Heart right ventricle (tissue), 16 donors: ENCODE results near the gene MINAR1. TPM values are rescaled to one million over a fixed set of nuclear protein-coding genes. Genes with fewer than 3 reads are reported as not detected.

Source experiments
- ATAC-seq, 8 donors: fragments of 200-7000 bp; cut with Tn5 transposase; one replicate each; pipeline ENCODE4 v1.9.1; 2020; ENCODE audit warnings: mild to moderate bottlenecking in 8 of 8, moderate library complexity in 8 of 8, moderate number of reproducible peaks in 1 of 8
- DNase-seq, 2 donors: peaks; one replicate each; pipeline ENCODE4 v3.0.0-alpha.2; 2020
- H3K27ac ChIP-seq, 10 donors: fragments of 200-600 bp; sonication (generic) in 2 of 10; one replicate each; pipeline versions ENCODE4 v1.5.0 to v1.8.0; 2020 to 2022; ENCODE audit warnings: mild to moderate bottlenecking in 3 of 10
- H3K27me3 ChIP-seq, 7 donors: fragments of 200-600 bp; one replicate each; pipeline ENCODE4 v1.8.0; 2021 to 2022; ENCODE audit warnings: mild to moderate bottlenecking in 2 of 7
- H3K36me3 ChIP-seq, 9 donors: fragments of 200-600 bp; sonication (generic) in 1 of 9; one replicate each; pipeline versions ENCODE4 v1.5.0 to v1.8.0; 2020 to 2022; ENCODE audit warnings: mild to moderate bottlenecking in 2 of 9
- H3K4me1 ChIP-seq, 9 donors: fragments of 200-600 bp; sonication (generic) in 1 of 9; one replicate each; pipeline versions ENCODE4 v1.5.0 to v1.8.0; 2020 to 2022; ENCODE audit warnings: mild to moderate bottlenecking in 4 of 9
- H3K4me3 ChIP-seq, 10 donors: fragments of 200-600 bp; sonication (generic) in 2 of 10; one replicate each; pipeline versions ENCODE4 v1.5.0 to v1.8.0; 2020 to 2022; ENCODE audit warnings: mild to moderate bottlenecking in 7 of 10, moderate library complexity in 2 of 10
- H3K9me3 ChIP-seq, 11 donors: fragments of 200-600 bp in 10 of 11; sonication (generic) in 2 of 11; one replicate each; pipeline versions ENCODE4 v1.5.0 to v1.8.0; 2013 to 2022; ENCODE audit warnings: mild to moderate bottlenecking in 2 of 11, control low read depth in 1 of 11, moderate library complexity in 1 of 11
- CTCF ChIP-seq, 9 donors: fragments of 200-600 bp; sonication (generic) in 2 of 9; IDR thresholded peaks; one replicate each; pipeline versions ENCODE4 v1.5.0 to v1.8.0; 2021 to 2022; ENCODE audit warnings: antibody characterized with exemption in 9 of 9, mild to moderate bottlenecking in 5 of 9, moderate library complexity in 1 of 9
- WGBS, 2 donors: extraction: QIAGEN DNeasy Blood & Tissue Kit; methylation state at CpG; one replicate each; pipeline ENCODE4 v1.1.7; 2013; ENCODE audit warnings: inconsistent platforms in 1 of 2; 5-methylcytosine and 5-hydroxymethylcytosine counted together
- intact Hi-C, 10 donors: fragments of 100-400 bp; cut with DNase I; formaldehyde crosslinking; loops; one replicate each; pipeline versions ENCODE4 v1.11.1 to v1.14.2; 2022
- polyA plus RNA-seq, 2 donors: library from polyadenylated mRNA; stranded (reverse); fragments of 200-250 nt; gene quantifications; one replicate each; pipeline ENCODE4 v1.2.3, GENCODE V29; 2013
- total RNA-seq, 10 donors: library from RNA; stranded (reverse); fragmentation: NEBNext Ultra II Directional in 3 of 10; extraction: Animal tissue kit (Norgen Biotek cat#: 25700) in 3 of 10; gene quantifications; one replicate each; pipeline versions ENCODE4 v1.2.1 to v1.2.4, GENCODE V29; 2021 to 2023
- donor health status: Arrhythmogenic right ventricular cardiomyopathy.
- donor health status: ischemic (EF 13 %, LVEDD 7.1; RV severe dilation, severe dysfunction).
- donor health status: healthy with polysubstance abuse.
- donor health status: DM: no; HTN: yes; CAD: no.
- donor health status: DM: no; HTN: no; CAD: no.
- donor health status: ischemic (EF 25% LVEDD 6.9; RV normal size, moderate dysfunction).
- donor health status: ischemic (EF 25% LVEDD 5.7; RV mildly dilated, moderate dysfunction).
- donor health status: healthy.
- donor health status: DM: yes; HTN: yes; CAD: no.
- donor health status: Ischemic cardiomyopathy.
- donor health status: ischemic (EF 35%, LVEDD 5.7; RV mildly dilated, moderate dysfunction).
- donor health status: nonischemic (EF 11% LVEDD 7.7; RV severe dilation, severe dysfunction).
- donor health status: DM: yes; HTN: yes; CAD: no.
- donor health status: PGD.
- donor health status: ischemic (EF 29% LVEDD 5.4; RV normal size, mild dysfunction).
- donor health status: nonischemic (EF 23%, LVEDD 6.1; RV moderate dilation, normal function).

The MINAR1 gene
- total and polyA plus RNA-seq, 12 donors: under 0.01 to 0.28 (median 0.06) TPM

DNA sequence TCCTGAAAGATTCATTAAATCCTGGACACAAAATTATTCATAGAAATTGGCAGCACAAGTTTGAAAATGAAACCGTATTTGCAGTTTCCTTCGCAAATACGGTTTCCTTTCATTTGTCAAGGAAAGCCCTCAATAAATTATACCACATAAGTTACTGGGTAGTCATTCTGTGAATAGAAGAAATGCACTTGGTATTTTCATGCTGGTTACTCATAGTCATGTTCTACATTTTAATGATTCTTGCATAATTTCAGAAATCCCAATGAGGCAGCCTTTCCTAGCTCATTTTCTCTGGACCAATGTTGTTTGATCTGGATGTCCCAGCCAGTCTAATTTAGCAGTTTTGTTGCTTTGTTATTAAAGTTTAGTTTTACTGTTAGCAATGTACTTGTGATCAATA lies 43.2 kb downstream of the MINAR1 start:
- intact Hi-C loops: no loop called here
- H3K4me1 ChIP-seq: no peaks in the 10 kb centered on the region
- 78 to 90% methylated on average over 3 of the region's 3 CpGs for WGBS, 2 donors
- ATAC-seq (no peak), DNase-seq (no peak)
- no peak overlapping the region for H3K27ac ChIP-seq
- H3K9me3 ChIP-seq: no peaks in the 10 kb centered on the region
- no peak overlapping the region for H3K4me3 ChIP-seq
- H3K36me3 ChIP-seq: no peaks in the 10 kb centered on the region
- H3K27me3 ChIP-seq: peaks cover 0 to 5% (median 0%) of the 10 kb centered on the region in 7 donors
- no peak for TF ChIP-seq CTCF (IDR thresholded peaks at IDR 0.05)

GRCh38 chr15:79478108-79478507 lies 46.0 kb downstream of the MINAR1 start:
- peaks cover 0 to 4% (median 0%) of the 10 kb centered on the region in 11 donors for H3K9me3 ChIP-seq
- peaks cover 0 to 8% (median 0%) of the 10 kb centered on the region in 7 donors for H3K27me3 ChIP-seq
- ATAC-seq: no peak
- no peaks in the 10 kb centered on the region for H3K36me3 ChIP-seq
- 86 to 95% methylated on average over 7 of the region's 7 CpGs for WGBS, 2 donors
- intact Hi-C loops: no loop called here
- no peak overlapping the region for H3K4me3 ChIP-seq
- TF ChIP-seq CTCF (IDR thresholded peaks at IDR 0.05): no peak
- DNase-seq: no peak
- no peaks in the 10 kb centered on the region for H3K4me1 ChIP-seq
- H3K27ac ChIP-seq: no peak overlapping the region

DNA sequence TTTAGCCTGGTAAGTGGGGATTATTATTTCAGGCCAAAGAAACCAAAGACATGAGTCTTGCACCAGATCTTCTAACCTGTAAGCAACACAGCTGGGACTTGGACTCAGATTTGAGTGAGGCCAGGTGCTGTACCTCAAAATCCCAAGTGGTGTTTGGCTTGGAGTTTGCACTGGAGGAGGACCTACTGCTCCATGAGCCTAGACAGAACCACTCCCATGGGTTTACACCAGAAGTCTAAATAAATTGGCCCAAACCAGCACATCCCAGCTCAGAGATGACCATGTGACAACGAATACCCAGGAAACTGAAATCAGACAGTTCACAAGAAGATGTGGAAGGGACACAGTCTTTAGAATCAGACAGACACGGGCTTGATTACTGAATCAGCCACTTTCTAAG lies 47.5 kb downstream of the MINAR1 start:
- intact Hi-C loops: no loop called here

GRCh38 chr15:79481793-79482192 lies 49.7 kb downstream of the MINAR1 start:
- no peak overlapping the region for H3K27ac ChIP-seq
- intact Hi-C loops: no loop called here
- ATAC-seq: no peak

More for the DNA sequence above, 47.5 kb downstream of the MINAR1 start:
- ATAC-seq (no peak), DNase-seq (no peak)
- WGBS, 2 donors: 73 to 75% methylated on average over 2 of the region's 2 CpGs
- no peaks in the 10 kb centered on the region for H3K4me1 ChIP-seq
- no peaks in the 10 kb centered on the region for H3K36me3 ChIP-seq
- peaks cover 0 to 8% (median 0%) of the 10 kb centered on the region in 7 donors for H3K27me3 ChIP-seq
- TF ChIP-seq CTCF (IDR thresholded peaks at IDR 0.05): no peak
- no peak overlapping the region for H3K27ac ChIP-seq
- peaks cover 0 to 5% (median 0%) of the 10 kb centered on the region in 11 donors for H3K9me3 ChIP-seq
- H3K4me3 ChIP-seq: no peak overlapping the region

More at GRCh38 chr15:79481793-79482192, 49.7 kb downstream of the MINAR1 start:
- Histone ChIP-seq H3K27me3 (peaks cover 0 to 8% (median 0%) of the 10 kb centered on the region in 7 donors), H3K4me1 (no peaks in the 10 kb centered on the region), H3K36me3 (no peaks in the 10 kb centered on the region), H3K9me3 (peaks cover 0 to 5% (median 0%) of the 10 kb centered on the region in 11 donors), H3K4me3 (no peak overlapping the region)
- TF ChIP-seq CTCF (IDR thresholded peaks at IDR 0.05): no peak
- WGBS, 2 donors: 79 to 85% methylated on average over 7 of the region's 7 CpGs
- DNase-seq: no peak

Other genes with a start within 250 kb of the MINAR1 start
- 1 to 10 TPM in 3 of 10 donors, under 1 TPM in 6, not detected in 1; 0.10 to 2.8 (median 0.52) TPM for gene ANKRD34C, start 149.6 kb upstream of the MINAR1 start, total RNA-seq
- under 1 TPM; 0.01 to 0.15 TPM for gene ANKRD34C, start 149.6 kb upstream of the MINAR1 start, polyA plus RNA-seq
- gene TMED3, start 121.2 kb upstream of the MINAR1 start, total RNA-seq: 10 to 100 TPM; 13.0 to 38.5 (median 17.4) TPM
- 10 to 100 TPM; 13.5 to 35.9 TPM for gene TMED3, start 121.2 kb upstream of the MINAR1 start, polyA plus RNA-seq